IMR-90 (cell line): ENCODE data around the gene ARPC1A. TPM values are rescaled to one million over a fixed set of nuclear protein-coding genes. Genes with fewer than 3 reads are reported as not detected.
"Not testable (repeated sequence)": the region's sequence is repeated elsewhere in the genome, so short reads cannot be mapped to it uniquely, and the experiment has no call there.

Experiments used
- ATAC-seq: fragments of 200-7000 bp; cut with Tn5 transposase; 2 replicates; pipeline ENCODE4 v1.9.1; 2020; ENCODE audit warnings: low read depth, mild to moderate bottlenecking, moderate library complexity
- BruUV-seq: library from RNA; stranded (reverse); fragments of 400-500 nt; replicated peaks from 2 replicates; lab custom pipeline; 2021; lab: Mats Ljungman, UMichigan
- CTCF ChIA-PET: fragments of 300-600 bp; formaldehyde crosslinking; extraction: SDS; loops from one replicate; lab custom pipeline; 2021; ENCODE audit warnings: antibody characterized with exemption; lab: Yijun Ruan, JAX
- POLR2A ChIA-PET: fragments of 300-600 bp; sonication (Branson Sonifier 250); formaldehyde crosslinking; loops from one replicate; lab custom pipeline; 2022; ENCODE audit warnings: antibody characterized with exemption; ENCODE audit not compliant: unreplicated experiment; lab: Charles Lee
- DNase-seq: peaks from one replicate; pipeline ENCODE4 v3.0.0; 2013
- H2AFZ ChIP-seq: replicated peaks from 2 replicates; pipeline ENCODE3; 2013; ENCODE audit warnings: low read length, mild to moderate bottlenecking; ENCODE audit not compliant: poor library complexity
- H2AK5ac ChIP-seq: 2 replicates; pipeline ENCODE4 v1.6.1; 2013; ENCODE audit warnings: low read depth, low read length, inconsistent platforms
- H2AK9ac ChIP-seq: replicated peaks from 2 replicates; pipeline ENCODE3; 2013; ENCODE audit warnings: mild to moderate bottlenecking, low read depth, low read length, moderate library complexity; ENCODE audit not compliant: poor library complexity
- H2BK120ac ChIP-seq: 2 replicates; pipeline ENCODE4 v1.6.1; 2013; ENCODE audit warnings: low read depth, low read length, inconsistent platforms
- H2BK15ac ChIP-seq: 3 replicates; pipeline ENCODE4 v1.6.1; 2013; ENCODE audit warnings: low read depth, low read length, inconsistent platforms
- H2BK20ac ChIP-seq: 2 replicates; pipeline ENCODE4 v1.6.1; 2013; ENCODE audit warnings: low read depth, mild to moderate bottlenecking, inconsistent platforms, low read length, moderate library complexity
- H2BK5ac ChIP-seq: 2 replicates; pipeline ENCODE4 v1.6.1; 2013; ENCODE audit warnings: mild to moderate bottlenecking, low read depth, low read length, inconsistent platforms; ENCODE audit not compliant: poor library complexity, severe bottlenecking
- H3K14ac ChIP-seq: replicated peaks from 2 replicates; pipeline ENCODE4 v1.6.1; 2013; ENCODE audit warnings: low read depth, low read length, inconsistent platforms
- H3K18ac ChIP-seq: 2 replicates; pipeline ENCODE4 v1.6.1; 2013; ENCODE audit warnings: low read depth, low read length, control low read depth
- H3K23ac ChIP-seq: 2 replicates; pipeline ENCODE4 v1.6.1; 2013; ENCODE audit warnings: low read depth, low read length, inconsistent platforms
- H3K27ac ChIP-seq: 2 replicates; pipeline ENCODE4 v1.5.1; 2013; ENCODE audit warnings: mild to moderate bottlenecking, control low read depth, low read length; ENCODE audit not compliant: insufficient read depth
- H3K27me3 ChIP-seq: 2 replicates; pipeline ENCODE4 v1.6.1; 2013; ENCODE audit warnings: low read length; ENCODE audit not compliant: control insufficient read depth, insufficient read depth
- H3K36me3 ChIP-seq: 2 replicates; pipeline ENCODE4 v1.6.1; 2013; ENCODE audit warnings: low read length, mixed read lengths; ENCODE audit not compliant: control insufficient read depth, insufficient read depth
- H3K4ac ChIP-seq: 2 replicates; pipeline ENCODE4 v1.6.1; 2013; ENCODE audit warnings: low read depth, low read length, inconsistent platforms
- H3K4me1 ChIP-seq: 2 replicates; pipeline ENCODE4 v1.6.1; 2013; ENCODE audit warnings: low read length, mixed read lengths; ENCODE audit not compliant: control insufficient read depth, insufficient read depth
- H3K4me2 ChIP-seq: 2 replicates; pipeline ENCODE4 v1.6.1; 2013; ENCODE audit warnings: low read depth, mild to moderate bottlenecking, control low read depth, low read length, moderate library complexity
- H3K4me3 ChIP-seq: 2 replicates; pipeline ENCODE4 v1.5.1; 2013; ENCODE audit warnings: low read depth, mild to moderate bottlenecking, control low read depth, low read length, moderate library complexity; ENCODE audit not compliant: insufficient read depth
- H3K56ac ChIP-seq: 2 replicates; pipeline ENCODE4 v1.6.1; 2013; ENCODE audit warnings: low read length, inconsistent platforms; ENCODE audit not compliant: insufficient read depth; ENCODE audit errors: extremely low read depth
- H3K79me1 ChIP-seq, 2 experiments: 2 replicates each; pipeline ENCODE4 v1.6.1; 2013; ENCODE audit warnings: low read length in 2 of 2, inconsistent platforms in 1 of 2, low read depth in 1 of 2
- H3K9ac ChIP-seq: 2 replicates; pipeline ENCODE4 v1.6.1; 2013; ENCODE audit warnings: low read depth, low read length, control low read depth
- H3K9me1 ChIP-seq: 2 replicates; pipeline ENCODE4 v1.6.1; 2013; ENCODE audit warnings: low read length, inconsistent platforms; ENCODE audit not compliant: insufficient read depth
- H3K9me3 ChIP-seq: 2 replicates; pipeline ENCODE4 v1.6.1; 2013; ENCODE audit warnings: low read length; ENCODE audit not compliant: control insufficient read depth, insufficient read depth
- H4K20me1 ChIP-seq: 2 replicates; pipeline ENCODE4 v1.6.1; 2013; ENCODE audit warnings: low read length, inconsistent platforms; ENCODE audit not compliant: insufficient read depth
- H4K5ac ChIP-seq: 2 replicates; pipeline ENCODE4 v1.6.1; 2013; ENCODE audit warnings: mild to moderate bottlenecking, low read depth, low read length, control low read depth
- H4K8ac ChIP-seq, 2 experiments: 2 replicates each; pipeline ENCODE4 v1.6.1; 2013; ENCODE audit warnings: low read depth in 2 of 2, low read length in 2 of 2, control low read depth in 1 of 2, inconsistent platforms in 1 of 2
- H4K91ac ChIP-seq: 2 replicates; pipeline ENCODE4 v1.6.1; 2013; ENCODE audit warnings: low read depth, low read length, inconsistent platforms; ENCODE audit not compliant: insufficient read depth
- CEBPB ChIP-seq: IDR thresholded peaks from 2 replicates; pipeline ENCODE4 v1.6.1; 2012; ENCODE audit warnings: low read depth, low read length, improper control_type of control experiment
- WGBS, 2 experiments: methylation state at CpG; one replicate each; pipeline versions ENCODE4 v1.1.5 to v1.1.7; 2013; ENCODE audit warnings: missing lambda C conversion rate in 2 of 2; ENCODE audit not compliant: insufficient read length in 1 of 2; ENCODE audit errors: extremely low coverage in 2 of 2; 5-methylcytosine and 5-hydroxymethylcytosine counted together
- dilution Hi-C: fragments of 300-500 bp; cut with HindIII; formaldehyde crosslinking; loops from one replicate; pipeline ENCODE4 v1.14.3; 2018; ENCODE audit warnings: low sequenced_read_pairs; ENCODE audit not compliant: unreplicated experiment
- in situ Hi-C: fragments of 300-500 bp; cut with MboI; formaldehyde crosslinking; loops from 3 replicates; pipeline ENCODE4 v1.14.3; 2019; ENCODE audit warnings: low sequenced_read_pairs, inconsistent platforms, mixed read lengths
- intact Hi-C: fragments of 100-400 bp; cut with micrococcal nuclease; formaldehyde crosslinking; loops from 2 replicates; pipeline ENCODE4 v1.10.0; 2022
- polyA plus RNA-seq, 3 experiments: library from polyadenylated mRNA; depleted of rRNA; stranded (reverse); fragments of >200 nt; gene quantifications; 2 replicates each; pipeline ENCODE4 v1.2.3, GENCODE V29; 2012; ENCODE audit warnings: low replicate concordance in 1 of 3
- total RNA-seq: library from RNA; depleted of rRNA; stranded (reverse); fragments of >200 nt; gene quantifications from 2 replicates; pipeline ENCODE4 v1.2.3, GENCODE V29; 2012

The ARPC1A gene
- total and polyA plus RNA-seq, 2 of the 4 experiments (the other 2 are of a cell fraction) = 253 to 327 TPM

DNA sequence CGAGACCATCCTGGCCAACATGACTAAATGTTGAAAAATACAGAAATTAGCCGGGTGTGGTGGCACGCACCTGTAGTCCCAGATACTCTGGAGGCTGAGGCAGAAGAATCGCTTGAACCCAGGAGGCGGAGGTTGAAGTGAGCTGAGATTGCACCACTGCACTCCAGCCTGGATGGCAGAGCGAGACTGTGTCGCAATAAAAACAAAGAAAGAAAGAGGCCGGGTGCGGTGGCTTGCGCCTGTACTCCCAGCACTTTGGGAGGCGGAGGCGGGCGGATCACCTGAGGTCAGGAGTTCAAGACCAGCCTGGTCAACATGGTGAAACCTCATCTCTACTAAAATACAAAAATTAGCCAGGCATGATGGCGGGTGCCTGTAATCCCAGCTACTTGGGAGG lies 61.5 kb downstream of the ARPC1A start:
- H2BK5ac ChIP-seq, H3K23ac ChIP-seq, intact Hi-C loops, H4K8ac ChIP-seq, H3K4me2 ChIP-seq, BruUV-seq, H4K91ac ChIP-seq, H2BK15ac ChIP-seq, H3K9ac ChIP-seq, DNase-seq, H2AK9ac ChIP-seq, H4K5ac ChIP-seq, in situ Hi-C loops, H3K27me3 ChIP-seq, H3K18ac ChIP-seq, H2BK120ac ChIP-seq, POLR2A ChIA-PET, H3K4ac ChIP-seq, H2BK20ac ChIP-seq, H2AK5ac ChIP-seq, H3K4me3 ChIP-seq, H3K9me1 ChIP-seq, dilution Hi-C loops, H3K27ac ChIP-seq, ATAC-seq, H3K56ac ChIP-seq, H3K14ac ChIP-seq, H3K9me3 ChIP-seq, H3K4me1 ChIP-seq, H2AFZ ChIP-seq: not testable (repeated sequence)
- peaks cover 20 to 58% of the 10 kb centered on the region in 2 experiments for H3K79me1 ChIP-seq
- 0 out of 2 replicates have a peak, but pooled peaks have one; percentile 27 for TF ChIP-seq CEBPB
- peaks cover 41% of the 10 kb centered on the region for H4K20me1 ChIP-seq
- peaks cover 37% of the 10 kb centered on the region for H3K36me3 ChIP-seq
- CTCF ChIA-PET = interaction anchor here (0.6 kb wide), 1 partner anchor 25 kb away, joined by 4 read pairs; no protein-coding TSS in a partner anchor
- 100% methylated on average over 1 of the region's 14 CpGs; no CpG with 5 or more reads in 1 of the 2 experiments for WGBS, 2 experiments
